ENCODE data around the gene TEX44.

DNA sequence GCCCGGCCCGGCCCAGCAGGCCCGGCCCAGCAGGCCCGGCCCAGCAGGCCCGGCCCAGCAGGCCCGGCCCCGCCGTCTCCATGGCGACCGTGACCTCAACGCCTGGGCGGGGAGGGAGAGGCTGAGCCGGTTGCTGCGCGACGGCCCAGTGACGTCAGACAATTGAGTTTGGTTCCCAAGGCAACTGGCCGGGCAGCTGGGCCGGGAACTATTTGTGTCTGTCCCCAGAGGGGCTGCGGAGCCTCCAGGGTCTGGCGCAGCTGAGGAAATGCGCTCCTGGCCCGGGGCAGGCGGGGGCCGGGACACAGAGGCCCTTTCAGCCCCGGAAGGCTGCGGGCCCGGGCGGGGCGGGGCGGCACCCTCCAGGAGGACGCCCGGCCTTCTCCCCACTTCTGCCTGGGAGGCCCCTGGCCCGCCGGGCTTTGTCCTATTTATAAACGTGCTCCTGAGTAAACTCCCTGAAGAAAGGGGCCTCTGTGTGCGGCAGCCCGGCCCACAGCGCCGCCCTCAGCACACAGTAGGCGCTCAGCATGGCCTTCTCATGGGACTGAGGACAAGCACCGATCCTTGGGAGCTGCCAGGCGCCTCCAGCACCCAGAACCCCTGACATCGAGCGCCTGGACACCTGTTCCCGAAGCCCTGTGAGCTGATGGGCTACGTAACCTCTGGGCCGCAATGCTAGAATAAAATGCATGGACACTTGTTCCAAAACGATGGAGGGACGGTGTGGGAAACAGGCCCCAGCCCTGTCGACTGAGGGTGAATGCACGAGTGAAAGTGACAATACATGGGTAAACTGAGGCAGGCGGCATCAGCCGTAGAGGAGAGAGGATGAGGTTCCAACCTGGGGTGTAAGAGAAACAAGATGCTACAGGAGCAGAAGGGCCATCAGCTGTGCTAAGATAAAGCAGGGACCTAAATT lies 12.3 kb downstream of the TEX44 start:
- TF ChIP-seq, protein P1, sequence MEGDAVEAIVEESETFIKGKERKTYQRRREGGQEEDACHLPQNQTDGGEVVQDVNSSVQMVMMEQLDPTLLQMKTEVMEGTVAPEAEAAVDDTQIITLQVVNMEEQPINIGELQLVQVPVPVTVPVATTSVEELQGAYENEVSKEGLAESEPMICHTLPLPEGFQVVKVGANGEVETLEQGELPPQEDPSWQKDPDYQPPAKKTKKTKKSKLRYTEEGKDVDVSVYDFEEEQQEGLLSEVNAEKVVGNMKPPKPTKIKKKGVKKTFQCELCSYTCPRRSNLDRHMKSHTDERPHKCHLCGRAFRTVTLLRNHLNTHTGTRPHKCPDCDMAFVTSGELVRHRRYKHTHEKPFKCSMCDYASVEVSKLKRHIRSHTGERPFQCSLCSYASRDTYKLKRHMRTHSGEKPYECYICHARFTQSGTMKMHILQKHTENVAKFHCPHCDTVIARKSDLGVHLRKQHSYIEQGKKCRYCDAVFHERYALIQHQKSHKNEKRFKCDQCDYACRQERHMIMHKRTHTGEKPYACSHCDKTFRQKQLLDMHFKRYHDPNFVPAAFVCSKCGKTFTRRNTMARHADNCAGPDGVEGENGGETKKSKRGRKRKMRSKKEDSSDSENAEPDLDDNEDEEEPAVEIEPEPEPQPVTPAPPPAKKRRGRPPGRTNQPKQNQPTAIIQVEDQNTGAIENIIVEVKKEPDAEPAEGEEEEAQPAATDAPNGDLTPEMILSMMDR (IDR thresholded peaks at IDR 0.05) = peak in 1 of 4 experiments; percentile 22
- TF ChIP-seq POLR2A (IDR thresholded peaks at IDR 0.05) = peak; percentile 62 to 75
